ENCODE measurements around the gene CTNNA1. TPM values are rescaled to one million over a fixed set of nuclear protein-coding genes. Genes with fewer than 3 reads are reported as not detected.

Gene CTNNA1
- total RNA-seq, 1 donor from 2014 or later: 598 TPM

- no peak overlapping the region for H3K4me3 Mint-ChIP-seq (ENCODE audit: unreplicated experiment)
- peaks cover 26% of the 10 kb centered on the region for H3K27me3 Mint-ChIP-seq (ENCODE audit: unreplicated experiment)
- H3K27ac Mint-ChIP-seq (ENCODE audit: unreplicated experiment): peak overlapping the region; percentile 50
- peaks cover 30% of the 10 kb centered on the region for H3K4me1 Mint-ChIP-seq (ENCODE audit: low read depth, unreplicated experiment)
- TF ChIP-seq CTCF (IDR thresholded peaks at IDR 0.05; ENCODE audit: partially characterized antibody, unreplicated experiment): no peak
- H3K9me3 Mint-ChIP-seq (ENCODE audit: unreplicated experiment): peaks cover 21% of the 10 kb centered on the region
- peaks cover 7% of the 10 kb centered on the region for H3K36me3 Mint-ChIP-seq (ENCODE audit: unreplicated experiment)
- no peak for DNase-seq
Observed at GRCh38 chr5:138932171-138932810, 179.1 kb downstream of the CTNNA1 start.

GRCh38 chr5:138933522-138934290 lies 180.5 kb downstream of the CTNNA1 start:
- Mint-ChIP-seq H3K4me1 (ENCODE audit: low read depth, unreplicated experiment) (peaks cover 32% of the 10 kb centered on the region), H3K36me3 (ENCODE audit: unreplicated experiment) (peaks cover 7% of the 10 kb centered on the region), H3K4me3 (ENCODE audit: unreplicated experiment) (no peak overlapping the region), H3K27ac (ENCODE audit: unreplicated experiment) (no peak overlapping the region), H3K27me3 (ENCODE audit: unreplicated experiment) (peaks cover 33% of the 10 kb centered on the region), H3K9me3 (ENCODE audit: unreplicated experiment) (peaks cover 27% of the 10 kb centered on the region)
- no peak for TF ChIP-seq CTCF (IDR thresholded peaks at IDR 0.05; ENCODE audit: partially characterized antibody, unreplicated experiment)
- DNase-seq: no peak

GRCh38 chr5:138934971-138935370 lies 181.7 kb downstream of the CTNNA1 start:
- Mint-ChIP-seq H3K36me3 (ENCODE audit: unreplicated experiment) (peaks cover 7% of the 10 kb centered on the region), H3K9me3 (ENCODE audit: unreplicated experiment) (peaks cover 26% of the 10 kb centered on the region), H3K4me1 (ENCODE audit: low read depth, unreplicated experiment) (peaks cover 39% of the 10 kb centered on the region), H3K27me3 (ENCODE audit: unreplicated experiment) (peaks cover 30% of the 10 kb centered on the region), H3K4me3 (ENCODE audit: unreplicated experiment) (no peak overlapping the region), H3K27ac (ENCODE audit: unreplicated experiment) (peak overlapping the region; percentile 4)
- no peak for DNase-seq
- TF ChIP-seq CTCF (IDR thresholded peaks at IDR 0.05; ENCODE audit: partially characterized antibody, unreplicated experiment): no peak

GRCh38 chr5:138935466-138935865 lies 182.2 kb downstream of the CTNNA1 start:
- no peak for DNase-seq
- H3K36me3 Mint-ChIP-seq (ENCODE audit: unreplicated experiment): peaks cover 7% of the 10 kb centered on the region
- H3K27me3 Mint-ChIP-seq (ENCODE audit: unreplicated experiment): peaks cover 28% of the 10 kb centered on the region
- H3K4me1 Mint-ChIP-seq (ENCODE audit: low read depth, unreplicated experiment): peaks cover 38% of the 10 kb centered on the region
- peak overlapping the region; percentile 4 for H3K27ac Mint-ChIP-seq (ENCODE audit: unreplicated experiment)
- H3K4me3 Mint-ChIP-seq (ENCODE audit: unreplicated experiment): no peak overlapping the region
- peaks cover 24% of the 10 kb centered on the region for H3K9me3 Mint-ChIP-seq (ENCODE audit: unreplicated experiment)
- no peak for TF ChIP-seq CTCF (IDR thresholded peaks at IDR 0.05; ENCODE audit: partially characterized antibody, unreplicated experiment)
